SK-N-MC (cell line): Measurements from ENCODE around the gene SRPRB.

ENCODE experiments used
- DNase-seq: peaks from one replicate; pipeline ENCODE4 v3.0.0-alpha.2; 2011; ENCODE audit warnings: low read depth, low spot score
- H3K27ac ChIP-seq: fragments of 200-600 bp; sonication (generic); 2 replicates; pipeline ENCODE4 v1.5.1; 2016; ENCODE audit warnings: mixed run types
- H3K36me3 ChIP-seq: fragments of 200-600 bp; sonication (generic); 2 replicates; pipeline ENCODE4 v1.6.1; 2017; ENCODE audit warnings: antibody characterized with exemption, low read length, mixed read lengths; ENCODE audit not compliant: insufficient read depth
- H3K4me3 ChIP-seq: fragments of 200-600 bp; sonication (generic); 2 replicates; pipeline ENCODE4 v1.5.1; 2016
- H3K9ac ChIP-seq: fragments of 200-600 bp; sonication (generic); 2 replicates; pipeline ENCODE4 v1.8.0; 2017; ENCODE audit warnings: mixed run types, mixed read lengths; ENCODE audit not compliant: insufficient read length
- H3K9me3 ChIP-seq: fragments of 200-600 bp; sonication (generic); 2 replicates; pipeline ENCODE4 v1.6.1; 2017; ENCODE audit warnings: low read depth, mild to moderate bottlenecking, antibody characterized with exemption, low read length, moderate library complexity, mixed read lengths
- EZH2 ChIP-seq: fragments of 200-600 bp; sonication (generic); IDR thresholded peaks from one replicate; pipeline ENCODE4 v1.6.1; 2017; ENCODE audit warnings: antibody characterized with exemption
- FOXP2 ChIP-seq: optimal IDR thresholded peaks from 2 replicates; pipeline ENCODE3; 2011; ENCODE audit warnings: mild to moderate bottlenecking, moderate library complexity; ENCODE audit not compliant: insufficient read depth; ENCODE audit errors: extremely low read length, control extremely low read depth
- POLR2AphosphoS5 ChIP-seq: IDR thresholded peaks from 2 replicates; pipeline ENCODE4 v1.6.1; 2012; ENCODE audit warnings: mild to moderate bottlenecking, low read depth, low read length, borderline replicate concordance

The SRPRB gene

GRCh38 chr3:133792171-133792763 is 13.3 kb upstream of the SRPRB start:
- H3K36me3 ChIP-seq = no peaks in the 10 kb centered on the region
- H3K9ac ChIP-seq = no peak overlapping the region
- no peak overlapping the region for H3K4me3 ChIP-seq
- no peak for DNase-seq
- H3K27ac ChIP-seq = no peak overlapping the region
- H3K9me3 ChIP-seq = no peaks in the 10 kb centered on the region; the same call in 1 of the 2 replicates
- TF ChIP-seq EZH2 (no peak), POLR2AphosphoS5 (no peak), FOXP2 (no peak)

GRCh38 chr3:133797396-133798105 is 8.1 kb upstream of the SRPRB start:
- Histone ChIP-seq H3K9ac (no peak overlapping the region), H3K9me3 (no peaks in the 10 kb centered on the region), H3K27ac (no peak overlapping the region), H3K4me3 (no peak overlapping the region), H3K36me3 (no peaks in the 10 kb centered on the region)
- no peak for DNase-seq
- TF ChIP-seq EZH2 (no peak), POLR2AphosphoS5 (no peak), FOXP2 (no peak)

- TF ChIP-seq POLR2AphosphoS5 = no peak
- TF ChIP-seq FOXP2 = no peak
- no peak for TF ChIP-seq EZH2
- H3K36me3 ChIP-seq = no peaks in the 10 kb centered on the region
- no peak overlapping the region for H3K27ac ChIP-seq
- no peak overlapping the region for H3K4me3 ChIP-seq
- no peak overlapping the region for H3K9ac ChIP-seq
- no peaks in the 10 kb centered on the region for H3K9me3 ChIP-seq
- DNase-seq = no peak
Observed at GRCh38 chr3:133799794-133800585, 5.6 kb upstream of the SRPRB start.

- no peak overlapping the region for H3K4me3 ChIP-seq
- H3K9ac ChIP-seq = no peak overlapping the region
- peaks cover 13% of the 10 kb centered on the region for H3K36me3 ChIP-seq
- no peak for DNase-seq
- H3K27ac ChIP-seq = no peak overlapping the region
- no peaks in the 10 kb centered on the region for H3K9me3 ChIP-seq
- TF ChIP-seq POLR2AphosphoS5 (no peak), FOXP2 (no peak), EZH2 (no peak)
Observed at GRCh38 chr3:133803469-133803868, 2.1 kb upstream of the SRPRB start.

- H3K9me3 ChIP-seq = no peaks in the 10 kb centered on the region
- TF ChIP-seq POLR2AphosphoS5 = no peak
- TF ChIP-seq FOXP2 = no peak
- no peak overlapping the region for H3K9ac ChIP-seq
- H3K27ac ChIP-seq = no peak overlapping the region
- DNase-seq = no peak
- H3K36me3 ChIP-seq = peaks cover 23% of the 10 kb centered on the region
- no peak overlapping the region for H3K4me3 ChIP-seq
Observed at GRCh38 chr3:133804896-133805295, 719 bp upstream of the SRPRB start.

GRCh38 chr3:133805384-133805701 is 272 bp upstream of the SRPRB start:
- Histone ChIP-seq H3K9ac (no peak overlapping the region), H3K4me3 (peak overlapping the region; percentile 97), H3K36me3 (peaks cover 27% of the 10 kb centered on the region), H3K27ac (no peak overlapping the region), H3K9me3 (no peaks in the 10 kb centered on the region)
- TF ChIP-seq POLR2AphosphoS5 = no peak
- no peak for TF ChIP-seq FOXP2
- no peak for TF ChIP-seq EZH2
- no peak for DNase-seq

GRCh38 chr3:133812872-133813271 is 7.3 kb downstream of the SRPRB start:
- H3K9me3 ChIP-seq = no peaks in the 10 kb centered on the region
- TF ChIP-seq EZH2 = no peak
- no peak for TF ChIP-seq POLR2AphosphoS5
- no peak for TF ChIP-seq FOXP2
- no peak overlapping the region for H3K4me3 ChIP-seq
- H3K9ac ChIP-seq = no peak overlapping the region
- no peak overlapping the region for H3K27ac ChIP-seq
- DNase-seq = no peak
- peaks cover 67% of the 10 kb centered on the region for H3K36me3 ChIP-seq

- Histone ChIP-seq H3K9ac (no peak overlapping the region), H3K9me3 (no peaks in the 10 kb centered on the region), H3K36me3 (peaks cover 62% of the 10 kb centered on the region), H3K27ac (no peak overlapping the region), H3K4me3 (no peak overlapping the region)
- no peak for DNase-seq
- TF ChIP-seq EZH2 (no peak), FOXP2 (no peak), POLR2AphosphoS5 (no peak)
Observed at GRCh38 chr3:133815386-133815785, 9.8 kb downstream of the SRPRB start.

GRCh38 chr3:133820129-133820528 is 14.5 kb downstream of the SRPRB start:
- no peaks in the 10 kb centered on the region for H3K9me3 ChIP-seq
- H3K4me3 ChIP-seq = no peak overlapping the region
- DNase-seq = no peak
- TF ChIP-seq EZH2 = no peak
- no peak overlapping the region for H3K27ac ChIP-seq
- peaks cover 63% of the 10 kb centered on the region for H3K36me3 ChIP-seq
- H3K9ac ChIP-seq = no peak overlapping the region
